Dermis blood vessel endothelial cell (primary cell): Measurements from ENCODE around the gene ATP6AP2. TPM values are rescaled to one million over a fixed set of nuclear protein-coding genes. Genes with fewer than 3 reads are reported as not detected.
"Not testable (repeated sequence)": the region's sequence is repeated elsewhere in the genome, so short reads cannot be mapped to it uniquely, and the experiment has no call there.

Experiments used
- DNase-seq: peaks from one replicate; pipeline ENCODE4 v3.0.0; 2010
- total RNA-seq: library from RNA; depleted of rRNA; stranded (reverse); fragments of >200 nt; gene quantifications from 2 replicates; pipeline ENCODE4 v1.2.3, GENCODE V29; 2014

ATP6AP2 gene
- total RNA-seq, 1 donor from 2014 or later: 82.0 TPM

GRCh38 chrX:40576291-40576690 is 4.5 kb upstream of the ATP6AP2 start:
- DNase-seq: no peak

- DNase-seq: no peak
Observed at GRCh38 chrX:40578039-40578695, 2.6 kb upstream of the ATP6AP2 start.

DNA sequence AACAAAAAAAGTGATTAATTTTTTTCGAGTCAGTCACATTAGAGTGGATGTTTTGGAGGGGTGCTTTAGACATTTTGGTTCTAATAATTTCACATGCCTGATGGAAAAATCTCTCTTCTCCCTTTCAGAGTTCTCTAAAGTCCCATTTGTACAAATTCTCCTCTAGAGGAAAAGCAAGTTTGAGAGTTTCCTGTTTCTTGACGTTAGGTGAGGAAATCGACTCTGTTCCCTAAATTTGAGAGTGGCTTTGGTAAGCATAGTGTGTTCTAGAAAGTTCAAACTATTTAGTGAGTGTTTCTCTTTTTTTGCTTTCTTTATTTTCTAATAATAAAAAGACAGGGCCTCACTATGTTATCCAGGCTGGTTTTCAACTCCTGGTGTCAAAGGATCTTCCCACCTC is 1.6 kb upstream of the ATP6AP2 start:
- no peak for DNase-seq

GRCh38 chrX:40579900-40580536 is 752 bp upstream of the ATP6AP2 start:
- DNase-seq: no peak

- peak; percentile 20 for DNase-seq
Observed at GRCh38 chrX:40581336-40581920, 658 bp downstream of the ATP6AP2 start.

GRCh38 chrX:40582178-40582577 is 1.4 kb downstream of the ATP6AP2 start:
- DNase-seq: not testable (repeated sequence)

GRCh38 chrX:40582811-40583210 is 2.0 kb downstream of the ATP6AP2 start:
- DNase-seq: no peak

- not testable (repeated sequence) for DNase-seq
Observed at GRCh38 chrX:40587623-40588022, 6.9 kb downstream of the ATP6AP2 start.

DNA sequence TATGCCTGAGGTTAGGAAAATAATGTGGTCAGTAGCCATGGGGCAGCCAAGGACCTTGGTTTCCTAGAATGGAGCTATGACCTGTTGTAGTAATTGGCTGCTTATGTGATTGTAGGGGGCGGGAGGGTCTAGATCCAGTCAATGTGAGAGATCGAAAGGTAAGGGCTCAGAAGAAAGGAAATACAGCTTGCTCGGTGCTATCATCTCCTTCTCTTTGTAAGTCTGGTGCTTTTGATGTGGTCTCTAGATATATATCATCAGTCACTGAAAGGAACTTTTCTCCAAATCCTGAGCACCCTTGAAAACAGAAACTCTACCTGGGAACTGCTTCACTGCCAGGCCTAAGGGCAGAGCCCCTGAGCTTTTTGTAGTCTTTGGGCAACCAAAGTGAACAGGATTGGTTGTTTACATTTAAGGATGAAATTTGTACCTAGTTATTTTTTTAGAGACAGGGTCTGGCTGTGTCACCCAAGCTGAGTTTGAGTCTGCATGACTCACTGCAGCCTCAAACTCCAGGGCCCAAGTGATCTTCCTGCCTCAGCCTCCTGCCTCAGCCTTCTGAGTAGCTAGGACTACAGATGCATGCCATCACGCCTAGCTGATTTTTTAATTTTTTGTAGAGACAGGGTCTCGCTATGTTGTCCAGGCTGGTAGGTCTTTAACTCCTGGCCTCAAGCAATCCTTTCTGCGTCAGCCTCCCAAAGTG is 9.0 kb downstream of the ATP6AP2 start:
- not testable (repeated sequence) for DNase-seq

GRCh38 chrX:40603446-40603845 is 22.7 kb downstream of the ATP6AP2 start:
- DNase-seq: no peak

GRCh38 chrX:40607381-40607780 is 26.6 kb downstream of the ATP6AP2 start:
- DNase-seq: no peak

DNA sequence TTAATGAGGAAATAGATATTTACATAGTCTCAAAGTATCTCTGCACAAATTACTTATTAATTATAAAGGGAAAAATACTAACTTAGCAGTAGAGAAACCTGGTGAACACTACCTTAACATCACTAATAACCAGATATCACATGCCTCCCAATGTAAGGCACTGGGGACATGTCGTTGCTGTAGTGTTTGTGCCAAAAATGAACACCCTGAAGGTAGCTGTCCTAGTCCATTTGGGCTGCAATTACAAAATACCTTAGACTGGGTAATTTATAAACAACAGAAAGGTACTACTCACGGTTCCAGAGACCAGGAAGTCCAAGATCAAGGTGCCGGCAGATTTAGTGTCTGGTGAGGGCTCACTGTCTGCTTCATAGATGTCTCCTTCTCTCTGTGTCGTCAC is 31.7 kb downstream of the ATP6AP2 start:
- DNase-seq: no peak

- DNase-seq: no peak
Observed at GRCh38 chrX:40615976-40616375, 35.2 kb downstream of the ATP6AP2 start.

- DNase-seq: no peak
Observed at GRCh38 chrX:40617566-40617965, 36.8 kb downstream of the ATP6AP2 start.

- DNase-seq: no peak
Observed at GRCh38 chrX:40622479-40623138, 41.8 kb downstream of the ATP6AP2 start.

DNA sequence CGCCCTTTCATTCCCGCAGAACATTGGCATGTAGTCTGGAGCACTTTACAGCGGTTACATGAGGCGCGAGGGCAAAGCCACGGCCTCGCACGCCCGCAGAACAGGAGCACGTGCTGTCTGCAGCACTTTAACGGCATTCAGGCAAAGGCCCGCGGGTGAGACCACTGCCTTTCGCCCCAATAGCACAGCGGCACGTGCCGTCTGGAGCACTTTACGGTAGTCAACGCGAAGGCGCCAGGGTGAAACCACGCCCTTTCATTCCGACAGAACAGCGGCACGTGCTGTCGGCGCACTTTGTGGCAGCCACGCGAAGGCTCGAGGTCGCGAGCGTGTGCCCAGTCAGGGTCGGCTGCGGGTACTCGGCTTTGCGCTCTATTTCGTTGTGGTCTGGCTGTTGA is 42.4 kb downstream of the ATP6AP2 start, which contains the start of gene MPC1L:
TSS of gene MPC1L (plus strand) at position 290 of the 398 bp plus-strand sequence. CDS start 138 bp downstream, outside the sequence.
- no peak for DNase-seq

DNA sequence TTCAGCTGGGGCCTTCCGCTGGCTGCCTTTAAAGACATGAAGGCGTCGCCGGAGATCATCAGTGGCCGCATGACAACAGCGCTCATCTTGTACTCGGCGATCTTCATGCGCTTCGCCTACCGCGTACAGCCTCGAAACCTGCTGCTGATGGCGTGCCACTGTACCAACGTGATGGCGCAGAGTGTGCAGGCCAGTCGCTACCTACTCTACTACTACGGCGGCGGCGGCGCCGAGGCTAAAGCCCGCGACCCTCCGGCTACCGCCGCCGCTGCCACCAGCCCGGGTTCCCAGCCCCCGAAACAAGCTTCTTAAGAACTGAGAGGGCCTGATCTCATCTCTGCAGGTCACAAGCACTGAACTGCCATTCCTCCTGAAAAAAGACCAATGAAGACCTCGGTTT is 42.9 kb downstream of the ATP6AP2 start:
- DNase-seq: no peak

DNA sequence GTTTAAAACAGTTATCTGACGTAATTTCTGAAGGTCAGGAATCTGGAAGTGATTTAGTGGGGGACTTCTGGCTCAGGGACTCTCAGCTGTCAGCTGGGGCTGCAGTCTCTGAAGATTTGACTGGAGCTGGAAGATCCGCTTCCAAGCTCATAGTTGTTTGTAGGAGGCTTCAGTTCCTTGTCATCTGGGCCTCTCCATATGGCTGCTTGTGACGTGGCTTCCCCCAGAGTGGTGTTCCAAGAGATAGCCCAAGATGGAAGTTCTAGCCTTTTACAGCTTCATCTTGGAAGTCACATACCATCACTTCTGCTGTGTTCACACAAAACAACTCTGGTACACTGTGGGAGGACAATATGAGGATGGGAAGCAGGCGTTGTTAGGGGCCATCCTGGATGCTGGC is 44.5 kb downstream of the ATP6AP2 start:
- DNase-seq: no peak

DNA sequence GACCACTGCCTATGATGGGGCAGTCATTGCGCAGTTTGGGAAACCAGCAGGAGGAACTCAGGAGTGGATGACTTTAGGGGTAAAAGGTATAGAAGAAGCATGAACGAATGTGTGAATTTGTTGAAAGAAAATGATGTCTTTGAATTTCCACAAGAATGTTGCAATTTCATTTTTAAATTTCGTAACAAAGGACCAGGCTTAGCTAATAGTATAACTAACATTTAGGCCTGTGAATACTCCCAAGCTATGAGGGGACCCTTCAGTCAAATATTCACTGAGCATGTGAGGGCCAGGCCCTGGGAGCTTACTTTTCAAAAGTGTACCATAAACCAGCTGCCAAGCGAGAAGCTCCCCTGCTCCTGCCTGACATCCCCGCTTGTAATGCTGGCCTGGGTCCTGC is 47.7 kb downstream of the ATP6AP2 start:
- no peak for DNase-seq

DNA sequence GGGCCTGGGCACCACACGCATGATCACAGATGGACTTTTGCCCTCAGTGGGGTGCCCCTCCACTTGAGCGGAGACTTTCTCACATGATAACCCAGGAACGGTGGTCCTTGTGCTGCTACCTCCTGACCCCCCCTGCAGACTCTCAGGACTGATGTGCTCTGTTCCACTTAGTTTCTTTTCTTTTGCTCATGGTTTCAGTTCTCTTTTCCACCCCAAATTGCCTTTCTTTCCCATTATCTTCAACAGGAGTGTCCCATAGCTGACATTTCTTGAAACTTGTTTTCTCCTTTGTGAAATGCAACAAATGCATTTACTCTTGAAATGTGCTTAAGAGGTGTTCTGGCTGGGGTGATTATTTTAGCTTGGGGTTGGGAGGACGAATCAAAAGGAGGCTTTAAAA is 51.4 kb downstream of the ATP6AP2 start:
- no peak for DNase-seq

DNA sequence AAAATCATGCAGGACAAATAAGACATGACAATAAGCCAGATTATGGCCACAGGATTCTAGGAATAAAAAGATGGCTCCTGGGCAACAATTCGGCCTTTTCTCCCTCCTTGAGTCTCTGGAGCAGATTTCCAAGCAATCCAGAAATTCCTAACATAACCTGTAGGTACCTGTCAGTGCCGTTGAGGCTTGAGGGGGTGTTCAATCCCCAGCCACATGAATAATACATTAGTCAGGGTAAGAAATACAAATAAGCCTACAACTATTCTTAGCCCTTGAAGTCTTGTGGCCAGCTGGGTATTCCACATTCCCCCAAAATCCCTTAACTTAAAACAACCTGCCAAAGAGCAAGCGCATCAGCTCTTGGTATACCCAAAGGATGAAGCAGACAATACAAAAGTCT is 56.9 kb downstream of the ATP6AP2 start:
- no peak for DNase-seq

DNA sequence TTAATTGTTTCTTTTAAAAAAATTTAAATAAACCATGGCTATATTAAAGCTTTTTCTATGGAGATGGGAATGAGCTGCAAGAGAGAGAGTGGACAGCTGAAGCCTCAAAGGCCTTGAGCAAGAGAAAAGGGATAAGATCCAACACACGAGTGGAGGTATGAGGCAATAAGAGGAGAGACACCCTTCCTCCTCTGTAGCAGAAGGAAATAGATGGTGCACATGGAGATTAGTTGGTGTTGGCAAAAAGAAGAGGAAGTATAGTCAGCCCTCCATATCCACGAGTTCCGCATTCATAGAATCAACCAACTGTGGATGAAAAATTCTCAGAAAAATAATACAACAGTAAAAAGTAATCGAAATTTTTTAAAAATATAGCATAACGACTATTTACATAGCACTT is 63.4 kb downstream of the ATP6AP2 start:
- DNase-seq: peak; percentile 28

DNA sequence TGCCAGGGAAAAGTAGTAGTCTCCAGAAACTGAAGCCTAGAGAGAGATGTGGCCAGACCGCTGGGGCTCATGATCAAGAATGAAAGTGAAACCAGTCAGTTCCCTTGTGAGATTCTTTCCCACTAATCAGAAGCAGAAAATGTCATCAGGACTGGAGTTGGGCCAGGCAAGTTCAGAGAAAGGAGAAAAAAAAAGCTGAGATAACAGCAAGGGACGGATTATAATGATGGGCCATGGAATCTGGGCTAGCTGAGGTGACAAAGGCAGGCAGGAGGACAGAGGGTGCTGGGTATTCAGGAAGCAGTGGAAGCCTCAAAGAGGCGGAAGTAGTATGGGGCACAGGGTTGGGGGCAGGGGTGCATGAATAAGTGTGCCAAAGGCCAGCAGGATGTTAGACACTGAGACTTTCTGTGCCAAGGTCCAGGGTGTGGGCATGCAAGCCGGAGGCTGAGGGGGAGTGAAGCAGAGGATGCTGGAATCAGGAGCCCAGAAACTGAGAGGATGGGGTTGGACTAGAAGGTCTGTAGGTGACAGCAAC is 64.1 kb downstream of the ATP6AP2 start:
- DNase-seq: peak; percentile 65
